Suprapubic skin (tissue), 3 donors: ENCODE results near the gene MTF2.

ENCODE experiments used
- CTCF ChIP-seq, 2 donors: fragments of 200-600 bp in 1 of 2; fragments of 450-650 bp in 1 of 2; sonication (generic) in 1 of 2; IDR thresholded peaks; one replicate each; pipeline ENCODE4 v1.5.1; 2016 to 2019; ENCODE audit warnings: antibody characterized with exemption in 2 of 2, mild to moderate bottlenecking in 1 of 2, moderate library complexity in 1 of 2
- EP300 ChIP-seq: sonication (generic); formaldehyde crosslinking; IDR thresholded peaks from one replicate; pipeline ENCODE4 v1.6.1; 2017; ENCODE audit warnings: antibody characterized with exemption

DNA sequence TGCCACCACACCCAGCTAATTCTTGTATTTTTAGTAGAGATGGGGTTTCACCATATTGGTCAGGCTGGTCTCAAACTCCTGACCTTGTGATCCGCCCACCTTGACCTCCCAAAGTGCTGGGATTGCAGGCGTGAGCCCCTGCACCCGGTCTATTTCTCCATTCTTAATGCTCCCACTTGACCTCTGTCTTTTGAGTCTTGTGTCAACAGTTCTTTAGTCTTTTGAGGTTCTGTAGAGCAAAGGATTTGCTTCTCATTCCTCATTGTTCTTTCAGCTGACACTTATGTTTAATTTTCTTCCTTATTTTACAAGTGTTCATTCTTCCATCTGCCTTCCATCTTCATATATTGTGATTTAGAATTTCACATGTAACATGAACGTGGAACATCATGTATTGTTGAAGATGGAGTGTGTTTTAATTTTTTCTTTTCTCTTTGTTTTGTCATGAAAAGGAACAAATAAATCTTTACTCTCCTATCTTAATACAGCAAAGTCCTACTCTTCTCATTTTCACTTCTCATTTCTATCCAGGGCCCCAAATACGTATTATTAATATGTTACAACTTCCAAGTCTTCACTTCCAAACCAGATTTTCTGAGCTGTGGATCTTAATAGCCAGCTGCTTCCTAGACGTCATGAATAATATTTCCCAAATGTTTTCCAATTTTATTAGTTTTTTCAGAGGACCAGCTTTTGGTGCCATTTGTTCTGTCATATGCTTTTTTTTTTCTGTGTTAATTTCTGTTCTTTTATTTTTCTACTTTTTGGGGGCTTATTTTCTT, 16.9 kb downstream of the MTF2 start:
- TF ChIP-seq CTCF (IDR thresholded peaks at IDR 0.05) (no peak), EP300 (no peak)
